Dendritic cell treated with granulocyte-macrophage colony-stimulating factor and Interleukin-4, amounts not matched to agents 40 ng/mL and 50 ng/mL, for 4 days (primary cell): Measurements from ENCODE around the gene SPDYE1.
"Not testable (repeated sequence)": the region's sequence is repeated elsewhere in the genome, so short reads cannot be mapped to it uniquely, and the experiment has no call there.

Source experiments
- H3K27ac Mint-ChIP-seq: one replicate; pipeline ENCODE4 v1.8.0; 2022; ENCODE audit warnings: mild to moderate bottlenecking, mixed read lengths
- H3K27me3 Mint-ChIP-seq: one replicate; pipeline ENCODE4 v1.8.0; 2022; ENCODE audit warnings: mild to moderate bottlenecking, mixed read lengths
- H3K36me3 Mint-ChIP-seq: one replicate; pipeline ENCODE4 v1.8.0; 2022; ENCODE audit warnings: low read depth, mixed read lengths
- H3K4me1 Mint-ChIP-seq: one replicate; pipeline ENCODE4 v1.8.0; 2022; ENCODE audit warnings: low read depth, mixed read lengths
- H3K4me3 Mint-ChIP-seq: one replicate; pipeline ENCODE4 v1.8.0; 2022; ENCODE audit warnings: mild to moderate bottlenecking, moderate library complexity, mixed read lengths
- H3K9me3 Mint-ChIP-seq: one replicate; pipeline ENCODE4 v1.8.0; 2022; ENCODE audit warnings: mixed read lengths
- intact Hi-C: fragments of 100-400 bp; cut with micrococcal nuclease; formaldehyde crosslinking; loops from one replicate; pipeline ENCODE4 v1.15.0; 2022

SPDYE1 gene

GRCh38 chr7:43982848-43983247 is 14.8 kb upstream of the SPDYE1 start:
- H3K27ac Mint-ChIP-seq, intact Hi-C loops, H3K4me3 Mint-ChIP-seq, H3K4me1 Mint-ChIP-seq, H3K9me3 Mint-ChIP-seq, H3K27me3 Mint-ChIP-seq: not testable (repeated sequence)
- H3K36me3 Mint-ChIP-seq: peaks cover 16% of the 10 kb centered on the region

DNA sequence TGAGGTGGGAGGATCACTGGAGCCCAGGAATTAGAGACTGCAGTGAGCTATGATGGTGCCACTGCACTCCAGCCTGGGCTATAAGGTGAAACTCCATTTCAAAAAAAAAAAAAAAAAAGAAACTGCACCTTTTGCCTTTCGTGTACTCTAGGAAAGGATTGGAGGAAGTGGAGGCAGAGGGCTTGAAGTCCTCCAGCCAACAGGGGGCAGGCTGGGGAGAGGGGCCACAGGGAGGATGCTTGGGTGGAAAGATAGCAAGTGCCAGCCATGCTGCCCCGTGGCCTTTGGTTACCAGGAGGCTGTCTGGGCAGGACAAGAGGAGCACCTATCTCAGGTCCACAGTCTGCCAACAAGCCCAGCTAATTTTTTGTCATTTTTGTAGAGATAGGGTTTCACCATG is 14.0 kb upstream of the SPDYE1 start:
- H3K4me3 Mint-ChIP-seq, H3K27me3 Mint-ChIP-seq, H3K4me1 Mint-ChIP-seq, H3K9me3 Mint-ChIP-seq, H3K27ac Mint-ChIP-seq, intact Hi-C loops: not testable (repeated sequence)
- peaks cover 16% of the 10 kb centered on the region for H3K36me3 Mint-ChIP-seq

- intact Hi-C loops, H3K4me3 Mint-ChIP-seq: not testable (repeated sequence)
Observed at GRCh38 chr7:43985904-43986864, 11.5 kb upstream of the SPDYE1 start.

GRCh38 chr7:43987476-43987875 is 10.2 kb upstream of the SPDYE1 start:
- H3K4me3 Mint-ChIP-seq: not testable (repeated sequence)

More at GRCh38 chr7:43985904-43986864, 11.5 kb upstream of the SPDYE1 start:
- H3K27me3 Mint-ChIP-seq, H3K4me1 Mint-ChIP-seq, H3K27ac Mint-ChIP-seq, H3K9me3 Mint-ChIP-seq: not testable (repeated sequence)
- H3K36me3 Mint-ChIP-seq: peaks cover 26% of the 10 kb centered on the region

DNA sequence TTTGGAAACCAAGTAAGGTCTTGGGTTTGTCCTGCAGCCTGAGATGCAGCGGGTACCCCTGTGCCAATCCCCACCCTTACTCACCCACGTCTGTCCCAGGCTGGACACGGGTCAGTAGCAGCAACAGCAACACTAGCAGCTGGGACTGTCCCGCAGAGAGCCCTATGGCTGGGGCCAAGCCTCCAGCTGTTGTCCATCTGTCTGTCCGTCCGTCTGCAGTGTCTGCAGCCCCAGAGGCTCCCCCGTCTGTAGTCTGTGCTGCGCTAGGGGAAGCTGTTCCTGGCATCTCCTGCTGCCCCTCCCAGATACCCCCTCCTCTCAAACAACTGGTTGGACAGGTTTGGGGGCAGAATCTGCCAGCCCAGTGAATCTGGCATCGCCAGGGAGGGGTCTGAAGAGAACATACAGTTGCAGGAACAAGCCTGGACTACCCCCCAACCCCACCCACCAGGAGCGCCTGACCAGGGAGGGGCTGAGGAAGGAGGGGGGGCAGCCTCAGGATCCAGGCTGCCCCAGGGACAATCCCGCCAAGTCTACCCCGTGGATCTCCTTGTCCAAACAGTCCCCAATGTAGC is 7.6 kb upstream of the SPDYE1 start:
- H3K4me1 Mint-ChIP-seq, H3K4me3 Mint-ChIP-seq, H3K9me3 Mint-ChIP-seq, H3K27ac Mint-ChIP-seq, intact Hi-C loops, H3K27me3 Mint-ChIP-seq: not testable (repeated sequence)
- H3K36me3 Mint-ChIP-seq: peaks cover 30% of the 10 kb centered on the region

More at GRCh38 chr7:43987476-43987875, 10.2 kb upstream of the SPDYE1 start:
- H3K36me3 Mint-ChIP-seq: peaks cover 30% of the 10 kb centered on the region
- H3K27me3 Mint-ChIP-seq, H3K9me3 Mint-ChIP-seq, H3K4me1 Mint-ChIP-seq, intact Hi-C loops, H3K27ac Mint-ChIP-seq: not testable (repeated sequence)

DNA sequence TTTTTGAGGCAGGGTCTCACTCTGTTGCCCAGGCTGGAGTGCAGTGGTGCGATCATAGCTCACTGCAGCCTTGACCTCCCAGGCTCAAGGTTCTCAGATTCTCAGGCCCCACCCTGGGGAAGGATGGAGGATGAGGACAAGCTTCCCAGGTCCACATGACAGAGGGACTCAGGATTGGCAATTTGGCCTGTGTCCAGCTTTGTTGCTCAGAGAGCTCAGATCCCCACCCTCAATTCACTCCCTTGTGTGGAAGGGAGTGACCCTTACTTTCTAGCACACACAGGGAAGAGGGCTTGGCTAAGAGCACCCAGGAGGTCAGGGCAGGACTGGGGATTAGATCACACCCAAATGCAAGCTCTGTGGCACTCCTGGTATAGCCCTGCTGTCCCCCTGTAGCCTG is 6.9 kb upstream of the SPDYE1 start:
- H3K36me3 Mint-ChIP-seq: peaks cover 30% of the 10 kb centered on the region
- H3K9me3 Mint-ChIP-seq, H3K4me1 Mint-ChIP-seq, H3K4me3 Mint-ChIP-seq, H3K27ac Mint-ChIP-seq, H3K27me3 Mint-ChIP-seq, intact Hi-C loops: not testable (repeated sequence)

- H3K4me3 Mint-ChIP-seq, H3K9me3 Mint-ChIP-seq, H3K4me1 Mint-ChIP-seq, H3K27ac Mint-ChIP-seq, intact Hi-C loops, H3K27me3 Mint-ChIP-seq: not testable (repeated sequence)
- H3K36me3 Mint-ChIP-seq: peaks cover 21% of the 10 kb centered on the region
Observed at GRCh38 chr7:43992896-43993295, 4.8 kb upstream of the SPDYE1 start.

- intact Hi-C loops, H3K27me3 Mint-ChIP-seq, H3K4me1 Mint-ChIP-seq, H3K27ac Mint-ChIP-seq, H3K4me3 Mint-ChIP-seq, H3K9me3 Mint-ChIP-seq: not testable (repeated sequence)
- peaks cover 13% of the 10 kb centered on the region for H3K36me3 Mint-ChIP-seq
Observed at GRCh38 chr7:43994681-43995080, 3.0 kb upstream of the SPDYE1 start.

DNA sequence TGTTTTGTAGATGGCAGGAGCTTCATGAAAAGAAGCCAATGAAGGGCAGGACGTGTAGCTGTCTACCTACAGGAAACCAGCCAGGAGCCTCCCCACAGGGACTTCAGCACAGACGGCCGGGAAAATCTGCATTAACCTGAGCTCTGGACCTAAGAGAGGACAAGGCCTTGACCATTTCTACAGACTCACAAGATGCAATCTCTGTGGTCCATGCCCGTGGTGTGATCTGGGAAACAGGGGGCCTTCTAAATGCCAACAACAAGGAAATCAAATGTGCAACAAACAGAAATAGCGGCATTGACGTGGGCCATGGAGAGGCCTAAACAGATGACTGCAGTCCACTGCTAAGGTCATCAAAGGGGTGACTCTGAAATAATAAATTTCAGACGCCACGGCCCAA is 14.4 kb downstream of the SPDYE1 start:
- H3K9me3 Mint-ChIP-seq, intact Hi-C loops, H3K4me3 Mint-ChIP-seq, H3K27me3 Mint-ChIP-seq, H3K27ac Mint-ChIP-seq, H3K4me1 Mint-ChIP-seq: not testable (repeated sequence)
- H3K36me3 Mint-ChIP-seq: peaks cover 52% of the 10 kb centered on the region

GRCh38 chr7:44015090-44015489 is 17.4 kb downstream of the SPDYE1 start:
- H3K4me1 Mint-ChIP-seq: peaks cover 11% of the 10 kb centered on the region
- H3K9me3 Mint-ChIP-seq, intact Hi-C loops, H3K27ac Mint-ChIP-seq, H3K4me3 Mint-ChIP-seq, H3K27me3 Mint-ChIP-seq: not testable (repeated sequence)
- H3K36me3 Mint-ChIP-seq: peaks cover 42% of the 10 kb centered on the region

DNA sequence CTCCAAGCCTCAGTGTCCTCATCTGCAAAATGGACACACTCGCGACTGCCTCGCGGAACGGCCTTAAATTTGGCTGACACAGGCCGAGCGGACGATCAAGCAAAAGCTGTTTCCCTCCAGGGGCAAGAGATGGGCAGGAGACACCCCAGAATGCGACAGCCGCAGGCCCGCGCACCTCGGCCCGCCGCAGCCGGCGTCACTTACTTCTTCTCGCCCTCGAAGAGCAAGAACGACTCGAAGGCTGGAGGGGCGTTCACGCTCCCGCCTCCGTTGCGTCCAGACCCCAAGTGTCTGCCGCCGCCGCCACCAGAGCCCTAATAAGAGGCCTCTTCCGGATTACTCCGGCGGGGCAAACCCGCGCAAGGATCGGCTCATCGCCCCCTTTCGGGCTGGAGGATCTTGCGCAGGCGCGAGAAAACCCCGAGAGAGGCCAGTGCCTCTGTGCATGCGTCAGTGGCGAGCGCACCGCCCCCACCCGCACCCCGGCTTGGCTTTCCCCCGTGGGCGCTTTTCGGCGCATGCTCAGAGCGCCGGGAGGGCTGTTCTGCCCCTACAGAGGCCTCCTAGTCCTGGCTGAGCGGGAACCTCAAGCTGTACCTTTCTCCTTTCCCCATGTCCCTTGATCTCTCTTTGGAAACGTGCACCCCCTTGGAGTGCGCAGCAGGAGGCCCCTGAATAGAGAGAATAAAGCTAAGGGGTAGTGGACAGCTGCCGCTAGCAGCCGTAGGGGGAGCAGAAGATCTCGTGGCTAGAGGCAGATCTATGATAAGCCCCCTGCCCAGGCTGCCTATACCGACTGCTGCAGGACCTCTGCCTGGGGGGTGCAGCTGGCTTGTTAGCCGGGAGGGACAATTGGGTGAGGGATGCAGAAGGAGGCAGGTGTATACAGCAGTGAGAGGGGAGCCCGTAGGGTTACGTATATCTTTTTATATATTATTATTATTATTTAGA is 21.4 kb downstream of the SPDYE1 start:
- H3K4me3 Mint-ChIP-seq: peak overlapping the region; percentile 83
- intact Hi-C loops, H3K9me3 Mint-ChIP-seq, H3K27me3 Mint-ChIP-seq: not testable (repeated sequence)
- H3K27ac Mint-ChIP-seq: peak overlapping the region; percentile 84
- peaks cover 23% of the 10 kb centered on the region for H3K4me1 Mint-ChIP-seq
- peaks cover 11% of the 10 kb centered on the region for H3K36me3 Mint-ChIP-seq

DNA sequence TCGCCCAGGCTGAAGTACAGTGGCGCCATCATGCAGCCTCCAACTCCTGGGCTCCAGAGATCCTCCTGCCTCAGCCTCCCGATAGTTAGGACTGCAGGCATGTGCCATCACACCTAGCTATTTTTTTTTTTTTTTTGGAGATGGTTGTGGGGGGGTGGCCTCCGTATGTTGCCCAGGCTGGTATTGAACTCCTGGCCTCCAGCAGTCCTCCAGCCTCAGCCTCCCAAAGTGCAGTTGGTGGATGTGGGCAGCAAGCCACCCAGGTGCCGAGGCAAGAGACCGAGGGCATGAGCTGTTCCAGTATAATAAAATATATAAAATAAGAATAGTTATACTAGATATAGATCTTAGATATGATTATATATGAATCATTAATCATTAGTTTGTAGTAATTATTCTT is 22.1 kb downstream of the SPDYE1 start:
- H3K4me3 Mint-ChIP-seq, H3K36me3 Mint-ChIP-seq, H3K27me3 Mint-ChIP-seq, intact Hi-C loops, H3K9me3 Mint-ChIP-seq: not testable (repeated sequence)
- peak overlapping the region; percentile 84 for H3K27ac Mint-ChIP-seq
- peaks cover 23% of the 10 kb centered on the region for H3K4me1 Mint-ChIP-seq

- peaks cover 20% of the 10 kb centered on the region for H3K4me1 Mint-ChIP-seq
- H3K36me3 Mint-ChIP-seq, intact Hi-C loops, H3K27ac Mint-ChIP-seq, H3K9me3 Mint-ChIP-seq, H3K27me3 Mint-ChIP-seq, H3K4me3 Mint-ChIP-seq: not testable (repeated sequence)
Observed at GRCh38 chr7:44022069-44022468, 24.4 kb downstream of the SPDYE1 start.
